HEK293T (cell line): ENCODE results near the gene KRTAP10-7.

Experiments
- BHLHE40 ChIP-seq: fragments of 450-650 bp; IDR thresholded peaks from 2 replicates; pipeline ENCODE4 v1.6.1; 2016; ENCODE audit warnings: mild to moderate bottlenecking, moderate library complexity, borderline replicate concordance
- FOXA1 ChIP-seq: fragments of 450-650 bp; IDR thresholded peaks from 2 replicates; pipeline ENCODE4 v1.6.1; 2016; ENCODE audit warnings: mild to moderate bottlenecking
- FOXK2 ChIP-seq: fragments of 450-650 bp; IDR thresholded peaks from 2 replicates; pipeline ENCODE4 v1.6.1; 2016; ENCODE audit warnings: mild to moderate bottlenecking
- FOXM1 ChIP-seq: fragments of 450-650 bp; IDR thresholded peaks from 2 replicates; pipeline ENCODE4 v1.6.1; 2017; ENCODE audit warnings: mild to moderate bottlenecking, borderline replicate concordance
- LEF1 ChIP-seq: fragments of 450-650 bp; IDR thresholded peaks from 2 replicates; pipeline ENCODE4 v1.6.1; 2017; ENCODE audit warnings: mild to moderate bottlenecking, borderline replicate concordance
- NFRKB ChIP-seq: fragments of 450-650 bp; IDR thresholded peaks from 2 replicates; pipeline ENCODE4 v1.6.1; 2016; ENCODE audit warnings: mild to moderate bottlenecking, moderate library complexity
- SUZ12 ChIP-seq: fragments of 450-650 bp; IDR thresholded peaks from 2 replicates; pipeline ENCODE4 v1.6.1; 2016; ENCODE audit warnings: mild to moderate bottlenecking
- TARDBP ChIP-seq: fragments of 450-650 bp; IDR thresholded peaks from 2 replicates; pipeline ENCODE4 v1.6.1; 2016
- ZNF384 ChIP-seq: fragments of 450-650 bp; IDR thresholded peaks from 2 replicates; pipeline ENCODE4 v1.6.1; 2016
- TF ChIP-seq, protein P1 (sequence below): fragments of 450-650 bp; IDR thresholded peaks from 2 replicates; pipeline ENCODE4 v1.6.1; 2016

DNA sequence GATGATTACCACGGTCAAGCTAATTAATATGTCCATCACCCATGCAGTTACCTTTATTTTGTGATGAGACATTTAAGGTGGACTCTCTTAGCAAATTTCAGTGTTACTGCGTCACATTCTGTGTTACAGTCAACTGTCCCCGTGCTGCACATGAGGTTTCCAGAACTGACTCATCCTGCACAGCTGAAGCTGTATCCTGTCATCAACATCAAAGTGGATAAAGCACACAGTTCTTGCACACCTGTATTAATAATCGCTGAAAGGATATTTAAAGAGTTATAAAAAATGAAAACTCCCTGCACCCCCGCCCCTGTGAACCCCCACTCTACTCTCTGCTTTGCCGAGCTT, 16.6 kb upstream of the KRTAP10-7 start:
- TF ChIP-seq NFRKB (no peak), FOXK2 (no peak), FOXM1 (no peak), FOXA1 (no peak), SUZ12 (no peak), LEF1 (no peak), TARDBP (no peak), BHLHE40 (no peak), ZNF384 (no peak)
- TF ChIP-seq, protein P1, sequence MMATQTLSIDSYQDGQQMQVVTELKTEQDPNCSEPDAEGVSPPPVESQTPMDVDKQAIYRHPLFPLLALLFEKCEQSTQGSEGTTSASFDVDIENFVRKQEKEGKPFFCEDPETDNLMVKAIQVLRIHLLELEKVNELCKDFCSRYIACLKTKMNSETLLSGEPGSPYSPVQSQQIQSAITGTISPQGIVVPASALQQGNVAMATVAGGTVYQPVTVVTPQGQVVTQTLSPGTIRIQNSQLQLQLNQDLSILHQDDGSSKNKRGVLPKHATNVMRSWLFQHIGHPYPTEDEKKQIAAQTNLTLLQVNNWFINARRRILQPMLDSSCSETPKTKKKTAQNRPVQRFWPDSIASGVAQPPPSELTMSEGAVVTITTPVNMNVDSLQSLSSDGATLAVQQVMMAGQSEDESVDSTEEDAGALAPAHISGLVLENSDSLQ, result no peak
